CD4-positive, alpha-beta T cell treated with Interleukin-10 for 1 hour (primary cell): ENCODE measurements around the gene PEMT.

Experiments
- DNase-seq: peaks from one replicate; pipeline ENCODE4 v3.0.0-alpha.2; 2020

PEMT gene

DNA sequence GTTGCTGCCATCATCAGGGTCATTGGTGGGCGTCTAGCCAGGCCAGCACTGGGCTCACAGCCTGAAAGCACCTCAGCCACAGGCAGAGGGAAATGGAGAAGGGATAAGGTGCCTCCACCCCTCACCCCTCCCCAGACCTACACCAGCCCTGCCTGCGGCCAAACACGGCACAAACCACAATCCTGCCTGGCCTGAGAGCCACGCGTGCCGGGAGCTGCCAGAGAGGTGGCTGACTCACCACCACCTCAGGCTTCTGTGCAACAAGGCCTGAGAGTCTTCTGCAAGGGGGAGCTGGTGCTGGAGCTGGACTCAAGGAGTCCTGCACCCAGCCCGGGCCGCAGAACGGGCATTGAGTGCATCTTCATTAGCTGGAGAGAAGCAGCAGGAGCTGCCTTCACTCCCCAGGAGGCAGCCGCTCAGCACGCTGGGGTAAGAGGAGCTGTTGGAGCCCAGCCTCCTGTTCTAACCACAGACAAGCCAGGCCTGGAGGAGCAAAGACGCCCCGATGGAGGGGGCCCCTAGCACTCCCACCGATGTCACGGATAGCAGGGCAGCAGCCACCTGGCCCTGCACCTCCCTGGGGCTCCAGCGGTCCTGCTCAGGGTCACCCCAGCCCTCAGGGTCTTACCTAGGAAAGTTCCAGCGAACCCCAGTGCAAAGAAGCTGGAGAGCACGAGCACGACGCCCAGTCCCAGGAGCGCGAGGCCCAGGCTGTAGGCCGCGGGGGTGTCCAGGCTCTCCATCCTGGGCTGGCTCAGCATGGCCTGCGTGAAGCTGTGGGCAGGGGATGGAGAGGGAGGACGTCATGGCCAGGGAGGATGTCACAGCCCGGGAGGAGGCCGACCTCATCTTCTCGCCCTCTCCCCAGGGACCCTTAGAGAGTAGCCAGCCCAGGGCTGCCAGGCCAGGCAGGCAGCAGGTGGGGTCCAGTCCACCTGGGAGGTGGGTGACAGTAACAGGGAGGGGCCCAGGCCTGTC, 79.3 kb downstream of the PEMT start:
- no peak for DNase-seq

DNA sequence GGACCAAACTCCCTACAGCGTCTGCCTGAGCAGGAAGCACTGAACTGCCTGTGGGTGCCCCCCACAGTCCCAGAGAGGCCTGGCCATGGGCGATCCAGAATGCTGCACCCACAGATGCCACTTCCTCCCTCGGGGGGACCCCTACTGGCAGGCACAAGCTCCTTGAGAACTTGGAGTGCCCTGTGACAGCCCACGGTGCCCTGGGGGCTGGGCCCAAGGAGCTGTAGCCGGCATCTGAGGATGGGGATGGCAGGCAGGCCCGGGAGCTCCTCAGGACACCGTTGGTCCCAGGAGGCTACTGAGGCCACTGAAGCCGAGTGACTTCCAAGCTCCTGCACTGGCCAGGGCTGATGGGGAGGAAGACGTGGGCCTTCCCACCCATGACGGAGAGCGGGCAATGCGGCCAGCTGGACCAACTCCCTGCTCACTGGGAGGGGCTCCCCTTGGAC, 80.2 kb downstream of the PEMT start:
- DNase-seq: no peak

- no peak for DNase-seq
Observed at GRCh38 chr17:17510456-17511292, 80.8 kb downstream of the PEMT start.

- DNase-seq: no peak
Observed at GRCh38 chr17:17509601-17510425, 81.7 kb downstream of the PEMT start.

DNA sequence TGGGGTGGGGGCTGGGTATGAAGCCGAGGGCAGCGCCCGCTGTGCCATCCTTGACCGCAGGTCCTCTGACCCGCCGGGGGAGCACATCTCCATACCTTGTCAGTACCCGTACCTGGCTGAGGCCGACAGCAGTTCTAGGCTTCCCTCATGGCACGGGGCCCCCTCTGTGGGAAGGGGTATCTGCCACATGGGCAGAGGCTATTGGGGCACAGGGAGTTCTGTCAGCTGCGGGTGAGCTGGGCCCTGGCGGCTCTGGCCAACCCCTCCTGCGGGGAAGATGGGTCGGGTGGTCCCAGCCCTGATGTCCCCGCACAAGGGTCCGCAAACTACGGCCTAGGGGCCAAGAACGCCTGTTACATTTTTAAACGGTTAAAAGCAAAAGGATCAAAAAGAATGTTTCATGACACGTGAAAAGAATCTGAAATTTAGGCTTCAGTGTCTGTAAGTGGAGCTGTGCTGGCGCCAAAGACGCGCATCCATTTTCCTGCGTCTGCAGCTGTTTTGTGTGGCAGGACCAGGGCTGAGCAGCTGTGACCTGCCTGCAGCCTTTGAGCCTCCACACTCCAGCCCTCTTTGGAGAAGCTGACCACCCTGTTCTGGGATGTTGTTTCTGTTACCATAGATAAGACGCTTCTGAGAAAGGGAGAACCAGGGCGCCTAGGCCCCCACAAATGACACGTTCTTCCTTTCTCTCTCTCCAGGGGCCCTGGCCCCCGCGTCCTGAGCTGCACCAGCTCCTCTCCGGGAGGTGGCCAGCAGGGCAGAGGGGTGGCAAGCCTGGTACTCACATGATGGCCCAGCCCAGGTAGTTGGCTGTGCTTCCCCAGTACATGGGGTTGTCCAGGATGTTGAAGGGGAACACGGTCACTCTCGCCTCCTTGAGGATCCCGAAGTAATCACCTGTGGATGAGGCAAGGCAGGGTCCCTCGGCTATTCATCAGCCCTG, 82.6 kb downstream of the PEMT start:
- DNase-seq: no peak

DNA sequence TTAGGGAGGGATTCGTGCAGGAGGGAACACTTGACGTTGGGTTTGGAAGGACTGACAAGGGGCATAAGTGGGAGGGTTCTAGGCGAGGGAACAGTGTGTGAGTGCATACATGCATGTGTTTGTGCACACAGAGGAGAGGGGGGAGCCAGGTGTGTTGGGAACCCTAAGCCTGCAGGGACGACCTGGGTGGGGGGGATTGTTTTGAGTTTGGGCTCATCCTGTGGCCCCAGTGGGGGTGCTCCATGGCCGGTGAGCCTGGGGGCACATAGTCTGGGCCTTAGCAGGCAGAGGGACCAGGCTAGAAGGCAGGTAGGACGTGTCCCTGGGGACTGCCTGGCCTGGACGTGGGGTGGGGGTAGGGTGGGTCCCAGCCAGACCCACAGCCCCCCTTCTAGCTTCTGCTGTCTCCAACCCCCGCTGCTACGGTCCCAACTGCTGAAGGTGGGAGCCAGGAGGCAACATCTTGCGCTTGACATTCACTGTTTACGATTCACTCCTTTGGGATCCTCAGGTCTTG, 83.4 kb downstream of the PEMT start:
- DNase-seq: no peak

DNA sequence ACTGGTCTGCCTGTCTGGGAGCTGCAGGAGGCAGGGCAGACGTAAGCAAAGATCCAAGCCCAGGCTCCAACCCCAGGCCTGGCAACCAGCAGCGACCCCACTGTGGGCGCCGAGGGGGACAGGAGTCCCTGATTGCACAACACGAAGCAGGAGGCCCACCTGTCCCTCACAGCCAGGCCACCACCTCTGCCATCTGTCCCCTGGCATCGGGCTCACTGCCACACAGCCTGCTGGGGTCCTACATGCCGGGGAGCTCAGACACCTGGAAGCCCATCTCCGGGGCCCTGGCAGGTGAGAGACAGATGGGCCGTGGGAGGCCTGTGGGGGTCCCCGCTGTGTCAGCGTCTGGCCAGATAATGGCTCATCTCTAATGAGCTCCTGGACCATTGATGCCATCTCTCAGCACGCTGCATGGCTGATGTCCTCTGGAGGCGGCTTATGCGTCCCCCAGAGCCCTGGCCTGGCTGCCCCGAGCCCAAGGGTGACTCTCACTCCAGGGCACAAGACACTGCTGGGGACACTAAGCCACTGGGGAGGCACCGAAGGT, 84.0 kb downstream of the PEMT start:
- DNase-seq: no peak

GRCh38 chr17:17506893-17507464, 84.5 kb downstream of the PEMT start:
- no peak for DNase-seq

DNA sequence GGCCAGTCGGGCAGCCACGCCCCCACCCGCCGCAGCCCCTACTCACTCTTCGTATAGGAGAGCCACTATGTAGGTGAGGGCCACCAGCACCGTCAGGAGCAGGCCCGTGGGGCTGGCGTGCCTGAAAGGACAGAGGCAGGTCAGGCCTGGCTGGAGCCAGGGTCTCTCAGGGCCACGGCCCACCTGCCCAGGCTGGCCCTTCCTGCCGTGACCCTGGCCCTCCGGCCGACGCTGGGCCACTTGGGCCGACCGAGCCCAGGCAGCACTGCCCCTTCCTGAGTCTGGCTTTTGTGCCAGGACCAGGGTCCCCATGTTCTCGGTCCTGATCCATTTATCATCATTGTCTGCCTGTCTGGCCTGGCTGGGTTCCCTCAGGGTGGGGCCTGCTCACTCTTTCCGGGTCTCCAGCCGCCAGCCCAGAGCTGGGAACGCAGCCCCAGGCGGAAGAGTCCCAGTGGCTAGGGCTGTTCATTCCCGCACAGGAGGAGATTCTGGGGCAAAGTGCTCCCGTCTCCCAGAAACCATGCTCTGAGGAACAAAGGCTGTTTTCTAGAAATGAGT, 85.2 kb downstream of the PEMT start:
- no peak for DNase-seq

DNA sequence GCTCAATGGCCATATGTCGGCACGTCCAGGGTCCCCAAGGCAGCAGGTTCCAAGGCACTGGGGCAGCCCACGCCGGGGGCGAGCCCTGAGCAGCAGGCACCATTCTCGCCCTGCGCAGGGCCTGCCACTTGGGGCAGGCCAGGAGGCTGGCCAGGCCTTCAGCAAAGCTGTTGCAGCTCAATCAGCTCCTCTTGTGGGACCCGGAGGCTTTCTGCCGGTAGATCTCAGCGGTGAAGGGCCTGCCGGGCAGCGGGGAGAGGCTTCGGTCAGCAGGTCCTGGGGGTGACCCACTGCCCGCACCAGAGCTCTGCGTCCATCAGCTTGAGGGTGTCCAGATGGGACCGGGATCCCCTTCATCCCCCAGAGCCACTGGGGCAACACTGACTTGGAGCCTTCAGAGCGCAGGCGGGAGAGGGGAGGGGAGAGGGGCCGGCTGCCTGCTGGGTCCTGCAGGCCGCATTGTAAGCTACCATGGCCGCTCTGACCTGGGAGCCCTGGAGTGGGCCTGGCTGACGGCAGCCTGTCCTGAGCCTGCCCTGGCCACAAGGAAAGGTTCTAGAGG, 85.8 kb downstream of the PEMT start:
- DNase-seq: no peak

GRCh38 chr17:17505151-17505550, 86.4 kb downstream of the PEMT start:
- no peak for DNase-seq

- no peak for DNase-seq
Observed at GRCh38 chr17:17504341-17505140, 87.0 kb downstream of the PEMT start.

DNA sequence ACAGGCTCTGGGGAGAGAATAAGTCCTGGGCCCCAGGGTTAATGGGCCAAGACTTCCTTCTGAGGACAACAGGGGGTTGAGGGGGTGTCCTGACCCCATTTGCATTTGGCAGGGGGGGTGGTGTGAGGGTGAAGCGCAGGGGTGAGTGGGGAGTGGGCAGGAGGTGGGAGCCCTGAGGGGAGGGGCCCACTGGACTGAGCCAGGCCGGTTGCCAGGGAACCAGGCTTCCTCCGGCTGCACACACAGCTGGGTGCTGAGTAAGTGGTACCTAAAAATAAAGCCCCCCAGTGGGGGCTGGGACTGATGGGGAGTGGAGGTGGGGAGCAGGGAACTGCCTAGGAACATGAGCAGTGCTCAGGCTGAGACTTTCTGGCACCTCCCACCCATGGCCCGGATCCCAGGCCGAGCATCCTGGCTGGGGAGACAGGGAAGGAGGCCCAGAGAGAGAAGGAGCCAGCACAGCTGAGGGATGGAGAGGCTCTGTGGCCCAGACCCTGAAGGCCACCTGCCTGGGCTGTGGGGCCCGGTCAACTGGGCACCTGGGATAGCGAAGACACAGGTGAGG, 87.9 kb downstream of the PEMT start:
- no peak for DNase-seq

- no peak for DNase-seq
Observed at GRCh38 chr17:17502741-17503565, 88.6 kb downstream of the PEMT start.

- DNase-seq: no peak
Observed at GRCh38 chr17:17500999-17501605, 90.4 kb downstream of the PEMT start.

DNA sequence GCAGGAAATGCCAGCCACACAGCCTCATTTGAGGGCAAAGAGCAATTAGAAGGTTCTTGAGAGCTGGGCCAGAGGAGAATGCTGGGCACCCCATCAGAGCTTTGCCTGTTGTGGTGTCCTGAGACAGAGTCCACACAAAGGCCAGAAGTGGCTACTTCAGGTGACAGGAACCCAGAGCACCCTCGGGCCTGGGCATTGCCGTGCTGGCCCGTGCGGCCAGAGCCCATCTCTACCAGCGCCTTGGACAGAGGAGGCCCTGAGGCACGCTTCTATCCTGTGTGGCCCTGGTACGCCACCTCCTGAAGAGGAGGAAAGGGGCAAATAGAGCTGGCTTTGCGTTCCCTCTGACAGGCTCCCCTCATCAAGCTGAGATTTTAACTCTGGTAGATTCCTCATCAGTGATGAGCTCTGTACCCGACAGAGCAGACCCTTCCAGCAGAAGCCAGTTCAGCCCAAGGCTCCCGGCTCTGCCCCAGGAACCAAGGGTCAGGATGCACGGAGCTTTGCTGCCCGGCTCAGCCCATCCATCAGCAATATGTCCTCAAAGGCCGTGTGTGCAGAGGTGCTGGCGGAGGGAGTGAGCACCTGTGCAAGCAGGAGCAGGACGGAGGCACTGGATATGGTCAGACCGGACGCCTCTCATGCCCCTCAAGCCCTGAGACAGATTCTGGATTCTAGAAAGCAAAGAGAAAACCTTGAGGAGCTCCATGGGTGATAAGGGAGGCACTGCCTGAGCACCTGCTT, 91.9 kb downstream of the PEMT start:
- no peak for DNase-seq
